ENCODE data around the gene LINGO4. TPM values are rescaled to one million over a fixed set of nuclear protein-coding genes. Genes with fewer than 3 reads are reported as not detected.

The LINGO4 gene
- total RNA-seq, 6 donors from 2014 or later, result 0.22 to 0.89 (median 0.61) TPM; not detected in 1

GRCh38 chr1:151814426-151814825 lies 9.2 kb upstream of the LINGO4 start:
- DNase-seq (peak in 1 of 2 donors; percentile 65), ATAC-seq (ENCODE audit: low FRiP score in 2 of 2) (no peak)
- TF ChIP-seq POLR2A (IDR thresholded peaks at IDR 0.05) (no peak), POLR2AphosphoS5 (IDR thresholded peaks at IDR 0.05) (no peak), EP300 (IDR thresholded peaks at IDR 0.05) (no peak), CTCF (IDR thresholded peaks at IDR 0.05) (no peak)
- H3K27ac ChIP-seq, result no peak overlapping the region
- H3K36me3 ChIP-seq, result peaks cover 0 to 3% (median 0%) of the 10 kb centered on the region in 4 donors
- no peak overlapping the region for H3K4me3 ChIP-seq
- H3K27me3 ChIP-seq, result no peaks in the 10 kb centered on the region
- 87 to 90% methylated on average over 10 to 15 of the region's 15 CpGs for WGBS, 2 donors
- H3K4me1 ChIP-seq, result no peaks in the 10 kb centered on the region
- no peaks in the 10 kb centered on the region for H3K9me3 ChIP-seq

- ATAC-seq (ENCODE audit: low FRiP score in 2 of 2) (no peak), DNase-seq (no peak)
- Histone ChIP-seq H3K36me3 (peaks cover 0 to 3% (median 0%) of the 10 kb centered on the region in 4 donors), H3K27ac (no peak overlapping the region), H3K4me1 (no peaks in the 10 kb centered on the region), H3K9me3 (no peaks in the 10 kb centered on the region), H3K27me3 (no peaks in the 10 kb centered on the region), H3K4me3 (no peak overlapping the region)
- TF ChIP-seq POLR2AphosphoS5 (IDR thresholded peaks at IDR 0.05) (no peak), EP300 (IDR thresholded peaks at IDR 0.05) (no peak), POLR2A (IDR thresholded peaks at IDR 0.05) (no peak), CTCF (IDR thresholded peaks at IDR 0.05) (no peak)
- 85% methylated on average over 11 to 12 of the region's 12 CpGs for WGBS, 2 donors
These were observed 8.2 kb upstream of the LINGO4 start for GRCh38 chr1:151813271-151813977.

GRCh38 chr1:151811181-151811580 lies 6.0 kb upstream of the LINGO4 start:
- peak in 1 of 2 donors; percentile 44 for ATAC-seq (ENCODE audit: low FRiP score in 2 of 2)
- 90 to 95% methylated on average over 9 of the region's 9 CpGs for WGBS, 2 donors
- DNase-seq, result no peak
- H3K36me3 ChIP-seq, result peaks cover 0 to 3% (median 0%) of the 10 kb centered on the region in 4 donors
- H3K9me3 ChIP-seq, result no peaks in the 10 kb centered on the region
- no peaks in the 10 kb centered on the region for H3K27me3 ChIP-seq
- H3K4me1 ChIP-seq, result no peaks in the 10 kb centered on the region
- no peak overlapping the region for H3K4me3 ChIP-seq
- TF ChIP-seq EP300 (IDR thresholded peaks at IDR 0.05) (no peak), POLR2AphosphoS5 (IDR thresholded peaks at IDR 0.05) (no peak)
- H3K27ac ChIP-seq, result no peak overlapping the region

DNA sequence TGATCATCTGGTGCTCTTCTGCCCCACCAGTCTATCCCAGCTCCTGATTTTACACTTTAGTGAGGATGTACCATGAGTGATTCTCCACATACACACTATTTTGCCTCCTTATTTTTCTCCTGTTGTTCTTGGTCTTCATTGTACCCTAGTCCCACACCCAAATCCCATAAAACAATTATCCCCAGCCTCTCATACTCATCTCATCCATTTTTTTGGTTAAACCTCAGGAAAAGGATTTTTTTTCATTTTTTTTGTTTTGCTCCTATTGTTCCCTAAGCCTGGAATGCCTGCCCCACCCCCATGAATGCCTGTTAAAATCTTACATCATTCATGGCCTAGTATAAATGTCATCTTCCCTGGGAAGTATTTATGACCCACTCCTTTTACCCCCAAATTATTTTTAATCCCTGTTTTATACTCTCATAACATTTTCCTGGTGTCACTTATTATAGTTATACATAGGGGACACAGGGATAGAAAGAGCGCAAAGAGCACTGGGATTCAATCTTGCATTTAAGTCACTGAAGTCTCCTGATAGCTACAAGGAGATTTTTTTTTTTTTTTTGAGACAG lies 4.9 kb upstream of the LINGO4 start:
- Histone ChIP-seq H3K27ac (no peak overlapping the region), H3K36me3 (peaks cover 0 to 3% (median 0%) of the 10 kb centered on the region in 4 donors), H3K27me3 (no peaks in the 10 kb centered on the region), H3K4me1 (no peaks in the 10 kb centered on the region), H3K9me3 (no peaks in the 10 kb centered on the region), H3K4me3 (no peak overlapping the region)
- 96 to 98% methylated on average over 1 of the region's 1 CpG for WGBS, 2 donors
- TF ChIP-seq POLR2AphosphoS5 (IDR thresholded peaks at IDR 0.05), result no peak
- TF ChIP-seq POLR2A (IDR thresholded peaks at IDR 0.05), result no peak
- TF ChIP-seq EP300 (IDR thresholded peaks at IDR 0.05), result no peak
- no peak for TF ChIP-seq CTCF (IDR thresholded peaks at IDR 0.05)
- DNase-seq (no peak), ATAC-seq (ENCODE audit: low FRiP score in 2 of 2) (no peak)

DNA sequence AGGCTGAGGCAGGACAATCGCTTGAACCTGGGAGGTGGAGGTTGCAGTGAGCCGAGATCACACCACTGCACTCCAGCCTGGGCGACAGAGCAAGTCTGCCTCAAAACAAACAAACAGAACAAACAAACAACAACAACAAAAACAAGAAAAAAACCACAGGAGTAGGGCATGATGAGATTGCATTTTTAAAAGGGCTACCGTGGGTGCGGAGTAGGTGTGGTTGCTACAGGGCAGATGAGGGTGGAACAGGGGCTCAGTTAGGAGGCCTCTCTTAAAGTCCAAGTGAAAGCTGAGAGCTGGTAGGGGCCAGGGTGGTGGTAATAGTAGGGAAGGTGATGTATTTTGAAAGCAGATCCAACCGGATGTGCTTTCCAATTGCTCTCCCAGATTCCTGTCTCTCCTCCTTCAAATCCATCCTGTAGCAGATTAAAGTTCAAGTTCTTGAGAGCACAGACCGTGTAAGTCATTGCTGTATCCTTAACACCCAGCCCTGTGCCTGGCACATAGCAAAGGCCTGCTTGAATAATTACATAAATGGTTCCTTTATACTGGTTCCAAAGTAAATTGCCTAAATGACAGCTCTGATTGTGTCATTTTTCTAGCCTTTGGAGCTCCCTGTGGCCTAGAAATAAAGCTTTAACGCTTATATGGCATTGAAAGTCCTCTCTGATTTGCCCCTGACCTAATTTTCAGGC lies 4.2 kb upstream of the LINGO4 start:
- Histone ChIP-seq H3K27me3 (no peaks in the 10 kb centered on the region), H3K27ac (no peak overlapping the region), H3K36me3 (peaks cover 0 to 3% (median 0%) of the 10 kb centered on the region in 4 donors), H3K9me3 (no peaks in the 10 kb centered on the region), H3K4me1 (no peaks in the 10 kb centered on the region), H3K4me3 (no peak overlapping the region)
- no peak for DNase-seq
- no peak for ATAC-seq (ENCODE audit: low FRiP score in 2 of 2)
- 71% methylated on average over 8 of the region's 8 CpGs for WGBS, 2 donors
- TF ChIP-seq POLR2A (IDR thresholded peaks at IDR 0.05), result no peak
- TF ChIP-seq POLR2AphosphoS5 (IDR thresholded peaks at IDR 0.05), result no peak
- no peak for TF ChIP-seq EP300 (IDR thresholded peaks at IDR 0.05)
- TF ChIP-seq CTCF (IDR thresholded peaks at IDR 0.05), result no peak
